GM12801 (cell line): ENCODE measurements around the gene KIF18B.

Experiments
- TF ChIP-seq, protein P1 (sequence below): IDR thresholded peaks from one replicate; pipeline ENCODE4 v1.5.1; 2011; ENCODE audit warnings: control low read depth; ENCODE audit not compliant: insufficient read length; ENCODE audit errors: extremely low read depth

The KIF18B gene

GRCh38 chr17:44904001-44904984, 43.3 kb downstream of the KIF18B start:
- TF ChIP-seq, protein P1, sequence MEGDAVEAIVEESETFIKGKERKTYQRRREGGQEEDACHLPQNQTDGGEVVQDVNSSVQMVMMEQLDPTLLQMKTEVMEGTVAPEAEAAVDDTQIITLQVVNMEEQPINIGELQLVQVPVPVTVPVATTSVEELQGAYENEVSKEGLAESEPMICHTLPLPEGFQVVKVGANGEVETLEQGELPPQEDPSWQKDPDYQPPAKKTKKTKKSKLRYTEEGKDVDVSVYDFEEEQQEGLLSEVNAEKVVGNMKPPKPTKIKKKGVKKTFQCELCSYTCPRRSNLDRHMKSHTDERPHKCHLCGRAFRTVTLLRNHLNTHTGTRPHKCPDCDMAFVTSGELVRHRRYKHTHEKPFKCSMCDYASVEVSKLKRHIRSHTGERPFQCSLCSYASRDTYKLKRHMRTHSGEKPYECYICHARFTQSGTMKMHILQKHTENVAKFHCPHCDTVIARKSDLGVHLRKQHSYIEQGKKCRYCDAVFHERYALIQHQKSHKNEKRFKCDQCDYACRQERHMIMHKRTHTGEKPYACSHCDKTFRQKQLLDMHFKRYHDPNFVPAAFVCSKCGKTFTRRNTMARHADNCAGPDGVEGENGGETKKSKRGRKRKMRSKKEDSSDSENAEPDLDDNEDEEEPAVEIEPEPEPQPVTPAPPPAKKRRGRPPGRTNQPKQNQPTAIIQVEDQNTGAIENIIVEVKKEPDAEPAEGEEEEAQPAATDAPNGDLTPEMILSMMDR: no peak

DNA sequence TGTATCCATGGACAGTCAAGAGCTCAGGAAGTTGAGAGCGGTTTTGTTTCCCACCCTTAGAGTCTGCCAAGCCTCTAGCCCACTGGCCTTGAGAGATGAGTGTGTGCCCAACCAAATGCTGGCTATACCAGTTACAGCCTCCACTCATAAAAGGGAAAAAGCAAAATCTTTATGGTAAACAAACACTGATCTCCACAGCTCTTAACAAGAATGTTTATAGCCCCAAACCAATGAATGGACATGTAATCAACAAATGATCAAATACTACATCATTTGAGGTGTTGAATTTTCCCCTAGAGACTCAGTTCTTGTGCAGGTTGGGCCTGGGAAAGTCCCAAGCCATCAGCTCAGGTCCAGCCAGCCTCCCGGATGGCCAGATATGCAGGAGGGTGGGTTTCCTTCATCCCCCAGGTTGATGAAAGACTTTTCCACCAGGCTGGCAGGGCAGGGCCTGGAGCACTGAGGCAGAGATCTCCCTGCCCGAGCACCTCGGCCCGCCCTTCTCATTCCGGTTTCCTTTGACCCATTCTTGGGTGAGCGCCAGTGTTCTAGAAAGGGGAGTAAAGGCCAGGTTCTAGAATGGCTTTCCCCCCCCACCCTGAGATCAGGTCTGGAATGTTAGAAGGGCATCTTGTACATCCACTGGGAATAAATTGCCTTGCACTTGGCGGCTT, 44.4 kb downstream of the KIF18B start:
- TF ChIP-seq, protein P1: no peak

DNA sequence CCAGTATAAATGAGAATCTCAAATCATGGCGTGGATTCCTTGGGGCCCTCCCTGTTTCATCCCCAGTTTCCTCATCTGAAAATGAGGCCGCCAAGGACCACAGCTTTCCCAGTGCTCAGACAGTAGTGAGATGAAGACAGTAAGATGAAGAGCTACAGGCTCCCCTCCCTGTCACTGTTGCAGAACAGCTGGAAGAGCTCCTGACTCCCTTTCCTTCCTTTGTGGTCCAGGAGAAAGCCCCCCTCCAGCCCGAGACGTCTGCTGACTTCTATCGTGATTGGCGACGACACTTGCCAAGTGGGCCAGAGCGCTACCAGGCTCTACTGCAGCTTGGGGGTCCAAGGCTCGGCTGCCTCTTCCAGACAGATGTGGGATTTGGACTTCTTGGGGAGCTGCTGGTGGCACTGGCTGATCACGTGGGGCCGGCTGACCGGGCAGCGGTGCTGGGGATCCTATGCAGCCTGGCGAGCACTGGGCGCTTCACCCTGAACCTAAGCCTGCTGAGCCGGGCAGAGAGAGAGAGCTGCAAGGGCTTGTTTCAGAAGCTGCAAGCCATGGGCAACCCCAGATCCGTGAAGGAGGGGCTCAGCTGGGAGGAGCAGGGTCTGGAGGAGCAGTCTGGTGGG, 45.3 kb downstream of the KIF18B start:
- TF ChIP-seq, protein P1: no peak

DNA sequence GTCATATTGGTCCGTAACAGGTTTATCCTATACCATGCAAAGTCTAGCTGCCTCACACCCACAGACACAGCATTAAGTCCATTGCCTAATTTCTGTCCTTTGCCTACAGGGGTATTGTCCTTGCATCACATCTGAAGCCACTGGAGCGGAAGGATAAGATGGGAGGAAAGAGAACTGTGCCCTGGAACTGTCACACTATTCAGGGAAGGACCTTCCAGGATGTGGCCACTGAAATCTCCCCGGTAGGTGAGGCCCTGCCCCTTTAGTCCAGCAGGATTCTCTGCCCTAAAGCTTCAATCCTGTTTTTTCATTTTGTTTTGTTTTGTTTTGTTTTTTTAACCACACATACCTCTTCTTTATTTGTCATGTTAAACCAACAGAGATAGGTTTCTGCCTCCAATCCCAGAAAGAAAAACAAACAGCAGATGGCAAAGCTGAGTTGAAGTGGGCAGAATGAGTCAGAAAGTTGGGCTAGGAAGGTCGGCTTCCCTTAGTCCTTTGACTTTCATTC, 46.1 kb downstream of the KIF18B start:
- TF ChIP-seq, protein P1: no peak

- TF ChIP-seq, protein P1: no peak
These were observed 46.7 kb downstream of the KIF18B start for GRCh38 chr17:44900894-44901293.

DNA sequence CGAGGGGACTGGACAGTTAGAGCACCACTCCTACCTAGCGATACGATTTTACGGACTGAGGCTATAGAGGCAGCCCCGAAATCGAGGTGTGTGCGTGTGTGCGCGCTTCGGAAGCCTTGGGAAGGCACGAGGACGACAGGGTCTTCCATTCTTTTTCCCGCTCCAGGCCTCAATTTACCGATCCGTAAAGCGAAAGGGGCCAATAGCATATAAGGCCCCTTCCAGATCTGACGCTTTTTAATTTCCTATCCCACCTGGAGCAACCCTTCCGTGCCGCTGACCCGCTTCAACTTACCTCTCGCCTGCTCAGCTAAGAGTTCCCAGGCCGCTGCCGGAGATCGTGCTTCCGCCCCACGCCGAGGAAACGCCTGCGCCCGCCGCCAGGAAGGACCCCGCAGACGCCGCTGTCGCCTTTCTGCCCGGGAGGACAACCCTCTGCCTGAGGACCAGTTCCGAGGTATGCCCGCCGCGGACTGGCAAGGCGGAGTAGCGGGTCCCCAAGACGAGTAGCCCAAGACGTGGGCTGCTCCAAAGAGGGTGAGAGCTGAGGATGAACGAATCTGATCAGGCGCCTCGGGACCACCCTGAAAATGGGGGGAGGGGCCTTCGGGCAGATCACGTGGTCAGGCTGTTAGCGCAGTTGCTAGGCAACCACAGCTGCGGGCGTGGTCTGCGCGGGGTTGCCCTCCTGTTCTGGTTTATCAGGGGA, 48.3 kb downstream of the KIF18B start, which contains the start of gene EFTUD2:
TSS of gene EFTUD2 (minus strand) at position 372 of the 709 bp plus-strand sequence. CDS start 4,924 bp downstream, outside the sequence.
- TF ChIP-seq, protein P1: no peak
